Suppressor macrophage treated with lipopolysaccharide for 1 hour (primary cell): ENCODE results near the gene PAF1.

Experiments
- DNase-seq, 3 donors: peaks; one replicate each; pipeline ENCODE4 v3.0.0-alpha.2; 2020 to 2022

Gene PAF1

GRCh38 chr19:39416152-39417120 is 25.5 kb upstream of the PAF1 start:
- DNase-seq = no peak

- no peak for DNase-seq
Measured at GRCh38 chr19:39415111-39416046, 24.5 kb upstream of the PAF1 start.

GRCh38 chr19:39413911-39414608 is 23.2 kb upstream of the PAF1 start:
- DNase-seq = peak; percentile 33 to 64 (median 60)

GRCh38 chr19:39413272-39413910 is 22.5 kb upstream of the PAF1 start:
- DNase-seq = peak in 1 of 3 donors; percentile 46

GRCh38 chr19:39412867-39413271 is 22.0 kb upstream of the PAF1 start:
- no peak for DNase-seq

- peak; percentile 97 to 100 (median 99) for DNase-seq
Measured at GRCh38 chr19:39412100-39412866, 21.4 kb upstream of the PAF1 start, which contains the start of gene PLEKHG2. TSS of gene PLEKHG2 (plus strand) at chr19:39412669. CDS start at chr19:39414087, 1,418 bp downstream.

- peak; percentile 94 to 97 (median 97) for DNase-seq
Measured at GRCh38 chr19:39411832-39412099, 20.9 kb upstream of the PAF1 start.

- DNase-seq = peak; percentile 51 to 65 (median 61)
Measured at GRCh38 chr19:39411081-39411831, 20.4 kb upstream of the PAF1 start.

- no peak for DNase-seq
Measured at GRCh38 chr19:39410831-39411080, 19.9 kb upstream of the PAF1 start.

GRCh38 chr19:39410017-39410830 is 19.3 kb upstream of the PAF1 start:
- peak; percentile 83 to 91 (median 84) for DNase-seq

GRCh38 chr19:39409208-39410016 is 18.5 kb upstream of the PAF1 start:
- peak; percentile 80 to 96 (median 91) for DNase-seq

- DNase-seq = peak; percentile 58 to 66 (median 62)
Measured at GRCh38 chr19:39408392-39409207, 17.7 kb upstream of the PAF1 start.

GRCh38 chr19:39407660-39408391 is 16.9 kb upstream of the PAF1 start:
- peak; percentile 58 to 67 (median 59) for DNase-seq

GRCh38 chr19:39407410-39407659 is 16.4 kb upstream of the PAF1 start:
- no peak for DNase-seq

GRCh38 chr19:39406656-39407409 is 15.9 kb upstream of the PAF1 start, which contains the start of gene ZFP36:
TSS of gene ZFP36 (plus strand) at chr19:39406847. CDS start at chr19:39406905, 58 bp downstream.
- DNase-seq = peak; percentile 92 to 97 (median 96)

GRCh38 chr19:39405958-39406655 is 15.2 kb upstream of the PAF1 start:
- no peak for DNase-seq
